Tibial artery (tissue), 4 donors: ENCODE data around the gene DNAH14.
"Not testable (repeated sequence)": the region's sequence is repeated elsewhere in the genome, so short reads cannot be mapped to it uniquely, and the experiment has no call there.

Source experiments
- DNase-seq, 2 donors: peaks; one replicate each; pipeline ENCODE4 v3.0.0-alpha.2; 2019
- H3K27ac ChIP-seq, 2 donors: fragments of 200-600 bp; sonication (generic) in 1 of 2; 1 replicate in 1 of 2; 2 replicates in 1 of 2; pipeline ENCODE4 v1.5.1; 2018 to 2019; ENCODE audit warnings: mild to moderate bottlenecking in 1 of 2
- H3K27me3 ChIP-seq, 2 donors: fragments of 200-600 bp; sonication (generic) in 1 of 2; one replicate each; pipeline versions ENCODE4 v1.5.1 to v1.6.0; 2016 to 2019
- H3K36me3 ChIP-seq, 3 donors: fragments of 200-600 bp; sonication (generic) in 2 of 3; one replicate each; pipeline ENCODE4 v1.5.1; 2016 to 2019; ENCODE audit warnings: mild to moderate bottlenecking in 2 of 3
- H3K4me1 ChIP-seq, 4 donors: fragments of 200-600 bp; sonication (generic) in 2 of 4; 1 replicate in 3 of 4; 2 replicates in 1 of 4; pipeline ENCODE4 v1.5.1; 2016 to 2019
- H3K4me3 ChIP-seq, 2 donors: fragments of 200-600 bp; sonication (generic) in 1 of 2; 1 replicate in 1 of 2; 2 replicates in 1 of 2; pipeline ENCODE4 v1.5.1; 2018 to 2019; ENCODE audit warnings: mild to moderate bottlenecking in 2 of 2
- H3K9me3 ChIP-seq, 3 donors: fragments of 200-600 bp; sonication (generic) in 1 of 3; one replicate each; pipeline ENCODE4 v1.5.1; 2016 to 2019
- CTCF ChIP-seq, 2 experiments: fragments of 200-600 bp in 1 of 2; fragments of 450-650 bp in 1 of 2; IDR thresholded peaks; one replicate each; pipeline ENCODE4 v1.5.1; 2017 to 2019; ENCODE audit warnings: antibody characterized with exemption in 2 of 2, mild to moderate bottlenecking in 1 of 2, moderate library complexity in 1 of 2
- intact Hi-C: fragments of 100-400 bp; cut with DNase I; formaldehyde crosslinking; loops from one replicate; pipeline ENCODE4 v1.15.0; 2023; ENCODE audit warnings: low total_unique reads

DNAH14 gene

DNA sequence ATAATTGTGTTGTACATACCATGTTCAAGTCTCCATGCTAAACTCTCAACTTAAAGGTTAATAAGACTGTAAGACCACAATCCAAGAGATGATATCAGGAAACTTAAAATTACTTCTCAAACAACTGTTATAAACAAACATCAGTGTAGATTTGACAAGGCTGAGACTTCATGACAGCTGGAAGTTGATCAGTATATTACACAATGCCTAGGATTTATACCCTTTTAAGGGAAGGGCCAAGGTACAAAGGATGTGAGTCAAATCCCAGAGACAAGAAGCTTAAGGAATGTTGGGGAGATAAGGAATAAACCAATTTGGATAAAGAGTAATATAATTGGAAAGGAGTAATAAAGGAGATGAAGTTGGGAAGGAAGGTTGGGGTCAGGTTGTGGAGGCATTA lies 399.6 kb downstream of the DNAH14 start:
- DNase-seq: no peak
- Histone ChIP-seq H3K27me3 (no peaks in the 10 kb centered on the region), H3K36me3 (no peaks in the 10 kb centered on the region), H3K9me3 (no peaks in the 10 kb centered on the region), H3K4me1 (no peaks in the 10 kb centered on the region), H3K27ac (no peak overlapping the region), H3K4me3 (no peak overlapping the region)
- intact Hi-C loops: loop anchor here (10.0 kb wide), 1 partner anchor 646 kb away; no protein-coding TSS in a partner anchor
- TF ChIP-seq CTCF (IDR thresholded peaks at IDR 0.05): no peak

GRCh38 chr1:225329996-225330395 lies 400.5 kb downstream of the DNAH14 start:
- DNase-seq, H3K4me1 ChIP-seq, H3K4me3 ChIP-seq, H3K27ac ChIP-seq, H3K27me3 ChIP-seq, H3K36me3 ChIP-seq, H3K9me3 ChIP-seq: not testable (repeated sequence)
- intact Hi-C loops: loop anchor here (10.0 kb wide), 1 partner anchor 645 kb away; no protein-coding TSS in a partner anchor

- intact Hi-C loops: no loop called here
- no peaks in the 10 kb centered on the region for H3K36me3 ChIP-seq
- TF ChIP-seq CTCF (IDR thresholded peaks at IDR 0.05): no peak
Observed at GRCh38 chr1:225332686-225333085, 403.2 kb downstream of the DNAH14 start.

DNA sequence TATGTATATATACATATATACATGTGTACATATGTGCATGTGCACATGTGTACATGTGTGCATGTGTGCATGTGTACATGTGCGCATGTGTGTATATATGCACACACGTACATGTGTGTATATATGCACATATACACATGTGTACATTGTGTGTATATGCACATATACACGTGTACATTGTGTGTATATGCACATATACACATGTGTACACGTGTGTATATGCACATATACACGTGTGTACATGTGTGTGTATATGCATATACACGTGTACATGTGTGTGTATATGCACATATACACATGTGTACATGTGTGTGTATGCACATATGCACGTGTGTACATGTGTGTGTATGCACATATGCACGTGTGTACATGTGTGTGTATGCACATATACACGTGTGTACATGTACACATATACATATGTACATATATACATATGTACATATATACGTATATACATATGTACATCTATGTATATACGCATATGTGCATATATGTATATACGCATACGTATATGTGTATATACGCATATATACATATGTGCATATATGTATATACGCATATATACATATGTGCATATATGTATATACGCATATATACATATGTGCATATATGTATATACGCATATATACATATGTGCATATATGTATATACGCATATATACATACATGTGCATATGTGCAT lies 405.8 kb downstream of the DNAH14 start:
- H3K4me3 ChIP-seq, H3K27me3 ChIP-seq, DNase-seq, H3K36me3 ChIP-seq, H3K9me3 ChIP-seq, H3K4me1 ChIP-seq, intact Hi-C loops, H3K27ac ChIP-seq: not testable (repeated sequence)

More at GRCh38 chr1:225332686-225333085, 403.2 kb downstream of the DNAH14 start:
- no peak overlapping the region for H3K4me3 ChIP-seq
- H3K4me1 ChIP-seq: no peaks in the 10 kb centered on the region
- H3K9me3 ChIP-seq: no peaks in the 10 kb centered on the region
- no peak for DNase-seq
- H3K27ac ChIP-seq: no peak overlapping the region
- no peaks in the 10 kb centered on the region for H3K27me3 ChIP-seq

GRCh38 chr1:225338545-225338944 lies 409.1 kb downstream of the DNAH14 start:
- no peaks in the 10 kb centered on the region for H3K36me3 ChIP-seq
- H3K9me3 ChIP-seq: no peaks in the 10 kb centered on the region
- no peak overlapping the region for H3K27ac ChIP-seq
- no peak for DNase-seq
- intact Hi-C loops: no loop called here
- no peaks in the 10 kb centered on the region for H3K4me1 ChIP-seq
- no peak overlapping the region for H3K4me3 ChIP-seq
- no peaks in the 10 kb centered on the region for H3K27me3 ChIP-seq
- no peak for TF ChIP-seq CTCF (IDR thresholded peaks at IDR 0.05)

DNA sequence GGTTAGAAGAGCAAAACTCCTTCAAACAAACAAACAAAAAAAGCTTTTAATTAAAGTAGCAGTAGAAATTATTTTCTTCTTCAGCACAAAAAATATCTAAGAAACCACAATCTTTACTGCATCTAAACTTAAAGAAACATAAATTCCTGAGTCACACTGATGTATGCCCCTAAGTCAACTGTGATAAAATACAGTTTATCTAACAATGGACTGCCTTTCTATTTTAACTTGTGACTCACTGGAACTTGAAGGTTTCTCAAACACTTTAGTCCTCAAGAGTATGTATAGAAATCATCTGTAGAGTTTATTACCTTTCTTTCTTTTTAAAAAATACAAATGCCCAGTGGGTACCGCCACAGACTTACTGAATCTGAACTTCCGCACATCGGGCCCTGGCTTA lies 412.2 kb downstream of the DNAH14 start:
- no peak for TF ChIP-seq CTCF (IDR thresholded peaks at IDR 0.05)
- peaks cover 0 to 5% of the 10 kb centered on the region in 2 donors for H3K27me3 ChIP-seq
- DNase-seq: no peak
- no peaks in the 10 kb centered on the region for H3K36me3 ChIP-seq
- no peaks in the 10 kb centered on the region for H3K4me1 ChIP-seq
- H3K9me3 ChIP-seq: no peaks in the 10 kb centered on the region
- intact Hi-C loops: no loop called here
- H3K27ac ChIP-seq: no peak overlapping the region
- no peak overlapping the region for H3K4me3 ChIP-seq

- H3K27ac ChIP-seq: no peak overlapping the region
- H3K4me3 ChIP-seq: no peak overlapping the region
- no peaks in the 10 kb centered on the region for H3K36me3 ChIP-seq
- intact Hi-C loops: no loop called here
- no peaks in the 10 kb centered on the region for H3K9me3 ChIP-seq
- no peak for TF ChIP-seq CTCF (IDR thresholded peaks at IDR 0.05)
- peaks cover 0 to 5% of the 10 kb centered on the region in 2 donors for H3K27me3 ChIP-seq
- no peak for DNase-seq
- no peaks in the 10 kb centered on the region for H3K4me1 ChIP-seq
Observed at GRCh38 chr1:225342695-225343094, 413.2 kb downstream of the DNAH14 start.
